ENCODE data around the gene KIF3C. TPM values are rescaled to one million over a fixed set of nuclear protein-coding genes. Genes with fewer than 3 reads are reported as not detected.
"Not testable (repeated sequence)": the region's sequence is repeated elsewhere in the genome, so short reads cannot be mapped to it uniquely, and the experiment has no call there.

Gene KIF3C
- total RNA-seq, 1 experiment from 2014 or later = 11.1 TPM

DNA sequence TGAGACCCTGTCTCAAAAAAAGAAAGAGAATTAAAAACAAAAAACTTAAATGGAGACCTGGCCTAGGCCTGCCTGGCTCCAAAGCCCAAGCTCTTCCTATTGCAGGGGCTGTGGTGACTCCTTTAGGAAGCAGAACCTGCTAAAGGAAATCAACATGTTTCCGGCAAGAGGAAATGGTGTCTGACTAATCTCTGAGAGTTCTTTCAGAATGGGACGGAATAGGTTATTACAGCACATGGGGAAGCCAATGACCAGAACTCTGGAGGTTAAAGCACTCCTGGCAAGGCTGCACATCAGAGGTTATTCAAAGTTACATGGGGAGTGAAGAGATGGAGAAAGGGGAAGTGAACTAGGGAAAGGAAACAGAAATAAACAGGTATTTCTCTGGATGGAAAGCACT lies 21.4 kb downstream of the KIF3C start:
- peak; percentile 79 for DNase-seq (ENCODE audit: low read depth)

DNA sequence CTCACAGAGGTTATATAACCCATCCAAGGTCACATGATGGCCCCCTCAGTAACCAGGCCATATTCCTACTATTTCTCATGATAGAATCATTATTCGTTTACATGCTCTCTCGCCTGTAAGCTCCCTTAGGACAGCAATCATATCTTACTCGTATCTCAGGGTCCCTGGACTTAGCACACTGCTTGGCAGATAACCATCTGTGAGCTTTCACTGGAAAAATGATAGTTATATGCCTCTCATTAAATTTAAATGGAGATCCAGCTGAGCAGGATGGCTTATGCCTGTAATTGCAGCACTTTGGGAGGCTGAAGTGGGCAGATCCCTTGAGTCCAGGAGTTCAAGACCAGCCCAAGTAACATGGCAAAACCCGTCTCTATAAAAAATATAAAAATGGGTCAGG lies 21.9 kb downstream of the KIF3C start:
- DNase-seq (ENCODE audit: low read depth) = no peak

DNA sequence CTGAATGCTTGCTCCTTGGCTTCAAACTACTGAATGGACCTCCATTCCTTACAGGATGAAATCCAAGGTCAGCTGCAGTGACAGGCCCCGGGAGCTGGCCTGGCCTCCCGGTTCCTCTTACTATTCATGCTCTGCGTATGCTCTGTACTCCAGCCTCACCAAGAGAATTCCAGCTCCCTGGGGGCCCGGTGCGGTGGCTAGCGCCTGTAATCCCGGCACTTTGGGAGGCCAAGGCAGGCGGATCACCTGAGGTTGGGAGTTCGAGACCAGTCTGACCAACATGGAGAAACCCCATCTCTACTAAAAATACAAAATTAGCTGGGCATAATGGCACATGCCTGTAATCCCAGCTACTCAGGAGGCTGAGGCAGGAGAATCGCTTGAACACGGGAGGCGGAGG lies 23.7 kb downstream of the KIF3C start:
- DNase-seq (ENCODE audit: low read depth) = not testable (repeated sequence)

- DNase-seq (ENCODE audit: low read depth) = no peak
Observed at GRCh38 chr2:25957743-25958142, 24.6 kb downstream of the KIF3C start.

- DNase-seq (ENCODE audit: low read depth) = peak; percentile 27
Observed at GRCh38 chr2:25955869-25956535, 26.3 kb downstream of the KIF3C start.

- peak; percentile 66 for DNase-seq (ENCODE audit: low read depth)
Observed at GRCh38 chr2:25955036-25955435, 27.3 kb downstream of the KIF3C start.

- DNase-seq (ENCODE audit: low read depth) = no peak
Observed at GRCh38 chr2:25954199-25954752, 28.0 kb downstream of the KIF3C start.

DNA sequence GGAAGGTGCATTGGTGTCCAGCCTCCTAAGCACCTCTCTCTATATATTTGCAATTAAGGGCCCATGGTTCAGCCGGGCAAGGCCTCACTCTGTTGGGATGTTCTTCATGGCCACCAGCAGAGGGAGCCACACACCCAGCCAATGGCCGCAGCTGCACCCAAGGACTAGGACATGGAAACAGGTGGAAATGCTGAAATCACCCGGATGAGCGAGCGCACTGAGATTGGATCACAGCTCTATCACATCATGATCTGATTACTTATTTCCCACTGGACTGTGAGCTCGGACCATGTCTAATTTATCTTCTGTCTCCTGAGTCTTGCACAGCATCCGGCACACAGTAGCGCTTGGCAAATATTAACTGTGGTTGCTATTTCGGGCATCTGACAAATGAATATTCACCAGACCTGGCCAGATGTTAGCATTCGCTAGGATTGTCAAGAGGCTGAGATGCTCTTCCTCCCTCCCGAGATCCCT lies 31.2 kb downstream of the KIF3C start:
- DNase-seq (ENCODE audit: low read depth) = peak; percentile 70

- DNase-seq (ENCODE audit: low read depth) = no peak
Observed at GRCh38 chr2:25948437-25948836, 33.9 kb downstream of the KIF3C start.

GRCh38 chr2:25941042-25941441 lies 41.3 kb downstream of the KIF3C start:
- no peak for DNase-seq (ENCODE audit: low read depth)

DNA sequence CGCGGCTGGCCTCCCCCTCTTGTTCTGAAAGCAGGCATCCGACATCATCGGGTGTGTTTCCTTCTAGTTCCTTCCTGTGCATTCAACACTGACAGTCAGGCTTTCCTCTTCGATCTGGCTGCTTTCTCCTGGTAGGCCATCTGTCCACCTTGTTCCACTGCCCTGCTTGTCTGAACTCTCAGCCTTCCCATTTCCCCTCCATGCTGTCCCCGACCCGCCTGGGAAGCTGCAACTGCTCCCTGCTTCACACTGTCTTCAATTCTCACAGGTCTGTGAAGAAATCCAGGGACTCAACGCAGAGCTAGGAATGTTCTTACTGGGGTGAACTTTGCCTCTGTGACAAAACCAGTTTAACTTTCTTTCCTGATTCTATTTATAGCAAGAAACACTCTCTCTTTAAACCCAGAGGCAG lies 43.0 kb downstream of the KIF3C start:
- DNase-seq (ENCODE audit: low read depth) = no peak

DNA sequence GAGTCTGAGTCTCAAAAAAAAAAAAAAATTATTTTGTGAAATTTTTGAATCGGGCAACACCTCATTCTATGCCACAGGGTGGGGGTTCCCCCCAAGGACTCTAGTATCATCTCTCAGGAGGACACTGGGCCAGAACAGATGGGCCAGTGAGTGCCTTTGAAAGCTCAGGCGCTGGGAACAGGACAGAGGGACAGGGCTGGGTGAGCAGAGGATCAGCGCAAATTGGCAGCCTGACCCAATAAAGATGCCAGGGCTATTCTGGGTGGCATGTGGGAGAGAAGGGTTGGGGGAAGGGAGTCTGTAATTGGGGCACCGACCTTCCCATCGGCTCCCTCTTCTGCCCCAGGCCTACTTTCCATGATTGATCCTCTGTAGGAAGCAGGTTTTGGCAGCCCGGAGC lies 44.0 kb downstream of the KIF3C start:
- no peak for DNase-seq (ENCODE audit: low read depth)

GRCh38 chr2:25936889-25937545 lies 45.3 kb downstream of the KIF3C start:
- DNase-seq (ENCODE audit: low read depth) = no peak

DNA sequence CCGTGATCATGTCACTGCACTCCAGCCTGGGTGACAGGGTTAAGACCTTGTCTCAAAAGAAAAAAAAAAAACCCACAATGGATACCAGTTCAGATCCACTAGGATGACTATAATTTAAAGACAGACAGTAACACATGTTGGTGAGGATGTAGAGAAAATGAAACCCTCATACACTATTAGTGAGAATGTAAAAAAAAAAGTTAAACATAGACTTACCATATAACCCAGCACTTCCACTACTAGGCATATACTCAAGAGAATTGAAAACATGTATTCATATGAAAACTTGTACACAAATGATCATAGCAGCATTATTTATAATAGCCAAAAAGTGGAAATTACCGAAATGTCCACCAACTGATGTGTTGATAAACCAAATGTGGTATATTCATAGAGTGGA lies 48.7 kb downstream of the KIF3C start:
- no peak for DNase-seq (ENCODE audit: low read depth)

GRCh38 chr2:25929789-25930473 lies 52.4 kb downstream of the KIF3C start:
- DNase-seq (ENCODE audit: low read depth) = no peak

GRCh38 chr2:25928668-25929067 lies 53.6 kb downstream of the KIF3C start:
- no peak for DNase-seq (ENCODE audit: low read depth)

DNA sequence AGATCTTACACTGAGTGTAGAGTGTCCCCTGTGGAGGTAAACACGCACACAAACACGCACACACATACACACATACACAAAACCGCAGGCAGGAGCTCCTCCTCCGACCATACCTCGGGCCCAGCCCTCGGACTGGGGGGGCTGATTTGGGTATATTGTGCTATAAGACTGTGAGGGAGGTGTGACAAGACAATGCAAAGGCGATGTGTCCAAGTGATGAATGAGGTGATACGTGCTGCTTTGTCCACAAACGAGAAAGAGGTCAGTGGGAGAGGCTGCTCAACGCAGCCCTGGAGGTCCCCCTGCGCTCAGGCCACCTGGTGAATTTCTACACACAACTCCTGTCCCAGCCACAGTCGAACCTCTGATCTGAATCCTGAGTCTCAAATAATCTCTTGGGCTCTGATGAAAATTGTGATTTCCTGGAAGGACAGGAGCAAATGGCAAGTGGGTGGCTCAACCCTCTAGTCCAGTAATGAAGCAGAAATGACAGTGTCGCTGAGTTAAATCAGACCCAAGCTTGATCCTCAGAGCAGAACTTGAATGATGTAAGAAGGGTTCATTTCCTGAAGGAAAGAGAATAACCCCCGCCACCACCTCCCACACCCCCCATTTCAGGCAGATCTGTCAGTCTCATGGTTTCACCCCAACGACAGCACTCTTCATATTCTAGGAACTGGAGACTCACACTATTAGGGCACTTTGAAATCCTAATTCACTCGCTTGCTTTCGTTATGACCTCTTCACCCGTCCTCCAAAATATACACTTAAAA lies 55.1 kb downstream of the KIF3C start:
- no peak for DNase-seq (ENCODE audit: low read depth)

DNA sequence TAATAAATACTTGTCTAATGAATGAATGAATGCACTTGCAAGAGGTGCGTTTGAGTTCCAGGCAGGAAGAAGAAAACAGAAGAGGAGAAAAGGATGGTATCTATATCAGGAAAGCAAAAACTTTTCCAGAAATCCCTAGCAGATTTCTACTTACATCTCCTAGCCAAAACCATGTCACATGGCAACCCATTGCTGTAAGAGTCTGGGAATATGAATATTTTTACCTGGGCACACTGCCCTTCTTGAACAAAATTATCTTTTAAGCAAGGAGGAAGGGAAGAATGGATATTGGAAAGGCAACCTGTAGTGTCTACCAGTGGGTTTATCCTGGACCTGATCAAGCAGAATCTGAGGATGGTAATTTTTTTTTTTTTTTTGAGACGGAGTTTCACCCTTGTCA lies 59.8 kb downstream of the KIF3C start:
- DNase-seq (ENCODE audit: low read depth) = no peak

- no peak for DNase-seq (ENCODE audit: low read depth)
Observed at GRCh38 chr2:25920786-25921415, 61.4 kb downstream of the KIF3C start.

- peak; percentile 76 for DNase-seq (ENCODE audit: low read depth)
Observed at GRCh38 chr2:25920336-25920735, 62.0 kb downstream of the KIF3C start.

GRCh38 chr2:25917832-25918231 lies 64.5 kb downstream of the KIF3C start:
- DNase-seq (ENCODE audit: low read depth) = no peak

Measured in M059J (cell line).